HG03565 (cell line): ENCODE measurements around the gene RTP3.
"Not testable (repeated sequence)": the region's sequence is repeated elsewhere in the genome, so short reads cannot be mapped to it uniquely, and the experiment has no call there.

ENCODE experiments used
- ATAC-seq: cut with Tn5 transposase; IDR thresholded peaks from one replicate; pipeline ENCODE4 v1.9.1; 2021; ENCODE audit warnings: mild to moderate bottlenecking, moderate library complexity; ENCODE audit not compliant: unreplicated experiment

RTP3 gene

DNA sequence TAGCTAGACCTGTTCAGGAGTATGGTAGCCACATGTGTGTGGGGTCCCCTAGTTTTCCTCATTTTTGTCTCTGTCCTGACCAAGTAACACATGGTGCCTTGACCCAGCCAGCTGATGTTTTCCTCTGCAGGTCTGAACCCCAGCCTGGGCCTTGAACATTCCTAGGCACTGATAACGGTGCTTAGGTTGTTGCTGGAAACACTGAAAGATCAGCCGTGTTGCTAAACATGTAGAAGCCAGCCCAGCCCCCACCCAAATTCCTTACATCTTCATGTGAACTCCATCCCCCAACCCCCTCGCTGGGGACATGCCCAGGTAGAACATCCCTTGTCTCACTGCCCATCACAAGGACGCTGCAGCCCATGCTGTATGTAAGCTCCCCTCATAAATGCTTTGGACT, 18.7 kb downstream of the RTP3 start:
- ATAC-seq = no peak

DNA sequence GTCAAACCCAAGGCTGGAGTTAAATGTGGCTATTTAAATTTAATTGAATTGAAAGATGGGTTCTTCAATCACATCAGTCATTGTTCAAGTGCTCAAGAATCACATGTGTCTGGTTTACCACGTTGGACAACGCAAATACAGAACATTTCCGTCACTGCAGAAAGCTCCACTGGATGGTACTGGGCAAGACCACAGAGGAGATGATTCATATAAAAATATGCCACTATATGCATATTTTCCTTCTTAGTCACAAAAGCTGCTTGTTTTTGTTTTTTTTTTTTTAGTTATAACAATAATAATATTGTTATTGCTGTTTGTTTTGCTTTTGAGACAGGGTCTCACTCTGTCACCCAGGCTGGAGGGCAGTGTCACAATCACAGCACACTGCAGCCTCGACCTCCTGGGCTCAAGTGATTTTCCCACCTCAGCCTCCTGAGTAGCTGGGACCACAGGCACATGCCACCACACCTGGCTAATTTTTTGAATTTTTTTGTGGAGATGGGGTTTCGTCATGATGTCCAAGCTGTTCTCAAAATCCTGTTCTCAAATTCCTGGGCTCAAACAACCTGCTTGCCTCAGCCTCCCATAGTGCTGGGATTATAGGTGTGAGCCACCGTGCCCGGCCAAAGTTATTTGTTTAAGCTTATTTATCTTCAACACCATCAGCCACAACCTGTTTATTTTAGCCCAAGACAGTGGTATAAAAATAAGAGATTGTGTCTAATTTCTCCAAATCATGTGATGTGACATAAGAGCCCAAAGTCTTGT, 19.4 kb downstream of the RTP3 start:
- ATAC-seq = no peak

DNA sequence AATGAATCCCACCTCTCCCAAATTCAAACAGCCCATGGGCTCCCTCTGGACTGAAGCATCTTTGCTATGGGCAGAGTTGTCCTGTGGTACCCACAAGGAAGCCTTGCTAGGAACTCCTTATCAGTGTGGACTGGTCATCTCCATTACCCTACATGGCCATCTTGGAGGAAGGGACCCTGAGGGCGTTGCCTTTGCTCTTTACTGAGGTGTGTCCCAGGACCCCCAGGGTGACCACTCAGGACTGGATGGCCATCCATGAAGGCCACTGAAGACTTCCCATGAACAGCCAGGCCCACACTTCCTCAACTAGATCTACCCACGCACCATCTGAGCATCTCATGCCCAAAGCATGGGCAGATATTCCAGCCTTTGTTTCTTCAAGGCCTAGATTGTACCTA, 20.0 kb downstream of the RTP3 start:
- ATAC-seq = no peak

DNA sequence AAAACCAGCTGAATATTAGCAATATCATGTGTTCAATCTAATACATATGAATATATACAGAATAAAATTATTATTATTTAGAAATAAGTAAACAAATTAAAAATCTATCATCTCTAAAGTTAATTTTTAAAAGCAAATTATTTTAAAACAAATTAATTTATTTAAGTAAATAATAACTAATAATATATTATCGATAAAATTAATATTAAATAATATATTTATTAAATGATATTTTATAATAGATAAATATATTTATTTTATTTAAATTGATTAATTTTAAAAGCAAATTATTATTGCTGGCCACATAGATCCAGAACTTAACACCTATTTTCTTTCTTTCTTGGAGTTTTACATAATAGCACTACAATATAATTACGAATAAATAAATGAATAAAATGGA, 22.2 kb downstream of the RTP3 start:
- ATAC-seq = no peak

DNA sequence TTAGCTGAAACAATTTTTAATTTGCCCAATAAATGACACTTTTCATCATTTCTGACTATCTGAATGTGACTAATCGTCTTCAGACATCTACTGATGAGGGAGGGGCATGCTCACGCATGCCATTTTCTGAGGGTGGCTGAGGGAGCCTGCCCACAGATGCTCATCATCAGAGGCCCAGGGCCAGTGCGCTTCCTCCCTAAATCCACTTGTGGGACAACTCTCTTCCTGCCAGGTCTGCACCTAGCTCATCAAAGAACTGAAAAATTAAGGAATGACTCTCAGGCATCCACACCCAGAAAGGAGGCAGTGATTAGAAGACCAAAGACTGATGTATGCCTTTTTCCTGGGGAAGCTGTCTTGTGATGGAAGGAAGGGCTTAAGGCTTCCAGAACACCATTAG, 22.8 kb downstream of the RTP3 start:
- ATAC-seq = no peak

DNA sequence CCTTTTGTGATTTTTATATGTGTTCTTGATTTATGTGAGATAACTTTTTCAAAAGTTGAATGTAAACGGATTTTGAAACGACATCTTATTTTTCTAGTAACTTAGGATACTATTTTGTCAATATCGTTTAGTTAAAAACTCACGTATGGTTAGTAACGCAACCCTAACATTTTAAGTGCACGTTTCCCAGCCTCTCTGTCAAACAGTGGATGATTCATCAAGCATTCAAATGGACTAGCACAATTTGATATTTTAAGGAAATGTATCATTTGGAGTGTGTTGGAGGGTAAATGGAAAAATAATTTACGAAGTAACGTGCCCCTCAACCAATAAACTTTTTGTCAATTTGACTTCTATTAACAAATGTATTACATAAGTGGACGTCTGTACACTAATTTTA, 23.3 kb downstream of the RTP3 start:
- no peak for ATAC-seq

DNA sequence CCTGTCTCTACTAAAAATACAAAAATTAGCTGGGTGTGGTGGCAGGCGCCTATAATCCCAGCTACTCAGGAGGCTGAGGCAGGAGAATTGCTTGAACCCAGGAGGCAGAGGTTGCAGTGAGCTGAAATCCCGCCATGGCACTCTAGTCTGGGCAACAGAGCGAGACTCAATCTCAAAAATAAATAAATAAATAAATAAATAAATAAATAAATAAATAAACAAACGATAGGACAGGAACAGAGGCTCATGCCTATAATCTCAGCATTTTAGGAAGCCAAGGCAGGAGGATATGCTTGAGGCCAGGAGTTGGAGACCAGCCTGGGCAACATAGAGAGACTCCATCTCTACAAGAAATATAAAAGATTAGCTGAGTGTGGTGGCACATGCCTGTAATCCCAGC, 24.4 kb downstream of the RTP3 start:
- ATAC-seq = not testable (repeated sequence)

DNA sequence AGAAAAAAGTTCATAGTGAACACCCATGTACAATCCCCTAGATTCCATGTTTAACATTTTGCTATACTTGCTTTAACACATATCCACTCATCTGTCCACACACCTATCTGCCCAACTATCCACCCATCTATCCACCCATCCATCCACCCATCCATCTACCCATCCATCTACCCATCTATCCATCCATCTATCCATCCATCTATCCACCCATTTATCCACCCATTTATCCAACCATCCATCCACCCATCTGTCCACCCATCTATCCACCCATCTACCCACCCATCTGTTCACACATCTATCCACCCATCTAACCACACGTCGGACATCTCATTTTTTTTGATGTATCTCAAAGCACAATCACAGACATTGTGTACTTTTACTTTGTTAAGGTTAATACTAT, 25.8 kb downstream of the RTP3 start:
- ATAC-seq = no peak

DNA sequence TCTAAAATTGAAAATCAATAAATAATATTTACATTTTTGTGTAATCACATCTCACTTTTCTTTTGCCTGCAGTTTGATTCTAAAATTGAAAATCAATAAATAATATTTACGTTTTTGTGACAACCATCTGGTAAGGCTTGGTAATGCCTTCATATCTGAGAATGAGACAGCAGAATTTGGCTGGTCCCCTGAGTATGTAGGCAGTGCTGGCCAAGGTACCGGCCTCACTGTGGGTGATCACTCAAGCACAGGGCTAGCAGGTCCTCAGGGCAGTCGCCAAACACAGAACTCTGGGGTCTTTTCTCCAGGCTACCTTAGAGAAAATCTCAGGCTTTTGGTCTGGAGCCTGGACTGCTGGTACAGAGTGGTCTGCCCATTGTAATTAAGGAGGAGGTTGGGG, 26.2 kb downstream of the RTP3 start:
- no peak for ATAC-seq

DNA sequence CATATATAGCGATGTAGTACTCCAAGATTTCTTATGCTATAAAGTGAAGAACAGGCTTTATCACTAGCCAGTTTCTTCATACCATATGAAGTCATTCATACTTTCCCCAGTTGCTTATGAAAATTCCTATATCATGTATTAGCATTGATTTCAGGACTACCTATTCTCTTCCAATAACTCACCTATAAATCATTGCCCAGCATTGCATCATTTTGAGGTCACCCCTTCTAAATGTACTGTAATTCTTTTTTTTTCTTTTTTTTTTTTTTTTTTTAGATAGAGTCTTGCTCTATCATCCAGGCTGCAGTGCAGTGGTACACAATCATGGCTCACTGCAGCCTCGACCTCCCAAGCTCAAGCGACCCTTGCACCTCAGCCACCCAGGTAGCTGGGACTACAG, 27.1 kb downstream of the RTP3 start:
- no peak for ATAC-seq

DNA sequence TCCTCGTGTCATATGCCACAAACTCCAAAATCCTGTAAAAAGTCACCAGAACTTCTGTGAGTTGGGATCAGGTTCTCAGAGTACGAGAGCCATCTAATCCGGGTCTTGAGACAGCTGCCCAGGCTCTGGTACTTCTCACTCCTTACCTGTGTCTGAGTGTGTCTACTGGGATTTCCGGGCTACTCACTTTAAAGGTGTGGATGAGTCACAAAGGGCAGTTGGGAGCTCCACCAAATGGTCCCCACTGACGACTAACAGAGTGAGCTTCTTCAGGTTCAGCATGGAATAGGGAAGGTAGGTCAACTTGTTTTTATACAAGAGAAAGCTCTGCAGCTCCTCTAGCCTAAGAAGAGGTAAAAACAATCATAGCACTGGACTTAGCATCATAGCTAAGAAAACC, 29.5 kb downstream of the RTP3 start:
- ATAC-seq = no peak

DNA sequence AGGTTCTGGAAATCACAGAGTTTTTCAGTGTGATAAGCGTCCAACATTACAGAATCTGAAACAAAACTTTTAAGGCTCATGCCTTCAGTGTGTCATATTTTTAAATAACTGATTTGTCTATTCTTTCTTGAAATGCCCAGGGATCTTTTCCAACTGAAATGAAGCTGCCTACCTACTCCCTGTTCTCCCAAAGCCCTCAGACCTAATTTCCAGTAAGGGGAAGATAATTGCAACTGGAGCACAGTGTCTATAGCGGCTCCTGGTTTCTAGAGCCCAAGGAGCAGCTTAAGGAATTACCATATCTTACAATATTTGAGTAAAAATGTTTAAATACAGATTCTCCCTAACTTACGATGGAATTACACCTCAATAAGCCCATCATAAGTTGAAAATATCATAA, 35.3 kb downstream of the RTP3 start:
- no peak for ATAC-seq

DNA sequence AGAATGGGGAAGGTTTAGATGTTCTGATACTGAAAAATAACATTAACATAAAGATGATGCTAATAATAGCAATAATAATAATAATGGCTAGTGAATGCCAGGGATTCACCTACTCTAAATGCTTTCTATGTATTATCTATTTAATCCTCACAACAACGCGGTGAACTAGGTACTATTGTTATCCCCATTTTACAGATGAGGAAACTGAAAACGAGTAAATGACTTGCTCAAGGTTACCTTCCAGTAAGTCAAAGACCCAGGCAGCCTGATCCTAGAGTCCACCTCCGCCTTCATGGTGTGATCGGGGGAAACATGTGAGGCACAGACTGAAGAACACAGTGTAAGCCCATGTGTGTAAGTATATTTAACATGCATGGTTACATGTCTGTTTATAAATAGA, 38.0 kb downstream of the RTP3 start:
- ATAC-seq = no peak

DNA sequence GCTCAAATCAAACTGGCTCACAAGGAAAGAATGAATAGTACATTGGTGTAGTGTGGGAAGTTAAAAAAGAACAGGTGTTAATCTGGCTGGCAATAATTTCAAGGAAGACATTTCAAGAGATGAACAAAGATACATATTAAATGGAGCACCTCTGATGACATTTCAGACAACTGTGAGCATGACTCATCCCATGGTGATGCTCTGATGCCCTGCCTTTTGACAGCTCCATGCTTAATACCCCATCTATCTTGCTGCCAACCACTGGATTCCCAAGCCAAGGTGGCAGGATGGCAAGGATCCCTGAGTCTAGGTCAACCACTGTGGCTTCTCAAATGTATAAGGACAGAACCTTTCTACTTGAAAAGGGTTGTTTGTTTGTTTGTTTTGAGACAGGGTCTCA, 39.0 kb downstream of the RTP3 start:
- ATAC-seq = no peak

DNA sequence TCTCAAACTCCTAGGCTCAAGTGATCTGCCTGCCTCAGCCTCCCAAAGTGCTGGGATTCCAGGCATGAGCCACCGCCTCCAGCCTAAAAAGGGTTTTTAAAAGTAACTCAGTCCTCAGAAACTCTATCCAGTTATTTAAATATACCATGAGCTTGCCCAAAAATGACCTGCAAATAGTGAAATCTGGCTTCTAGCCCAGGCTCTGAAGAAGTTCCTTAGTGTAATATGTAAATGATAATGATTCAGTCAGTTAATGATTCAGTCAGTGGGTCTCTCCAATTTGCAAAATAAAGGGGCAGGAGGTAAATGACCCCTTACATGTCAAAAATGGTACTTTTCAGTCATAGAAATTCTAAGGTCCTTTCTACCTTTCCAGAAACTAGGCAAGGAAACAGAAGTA, 39.5 kb downstream of the RTP3 start:
- no peak for ATAC-seq

DNA sequence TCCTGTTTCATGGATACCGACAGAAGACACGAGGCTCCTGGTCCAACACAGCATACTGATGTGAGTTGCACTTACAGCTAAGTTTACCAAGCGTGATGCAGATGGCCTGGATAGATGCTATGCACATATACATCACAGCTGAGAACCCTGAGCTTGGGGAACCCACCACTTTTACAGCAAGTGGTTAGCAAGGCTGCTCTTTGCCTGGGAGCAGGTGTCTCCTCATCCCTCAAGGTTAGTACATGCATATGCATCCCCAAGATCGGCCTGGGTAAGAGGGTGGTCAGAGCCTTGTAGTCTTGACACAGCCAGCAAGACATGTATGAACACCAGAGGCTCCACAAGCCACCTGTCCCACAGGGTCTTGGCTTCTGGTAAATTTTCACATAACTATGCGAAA, 40.0 kb downstream of the RTP3 start:
- ATAC-seq = no peak

DNA sequence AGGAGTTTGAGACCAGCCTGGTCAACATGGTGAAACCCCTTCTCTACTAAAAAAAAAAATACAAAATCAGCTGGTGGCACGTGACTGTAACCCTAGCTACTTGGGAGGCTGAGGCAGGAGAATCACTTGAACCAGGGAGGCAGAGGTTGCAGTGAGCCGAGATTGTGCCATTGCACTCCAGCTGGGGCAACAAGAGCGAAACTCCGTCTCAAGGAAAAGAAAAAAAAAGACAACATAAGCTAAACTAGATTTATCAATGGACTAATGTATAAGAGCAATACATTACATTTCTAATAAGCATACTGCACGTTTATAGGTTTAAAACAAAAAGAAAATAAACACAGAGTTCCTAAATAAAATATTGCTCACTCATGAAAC, 40.6 kb downstream of the RTP3 start:
- ATAC-seq = not testable (repeated sequence)

DNA sequence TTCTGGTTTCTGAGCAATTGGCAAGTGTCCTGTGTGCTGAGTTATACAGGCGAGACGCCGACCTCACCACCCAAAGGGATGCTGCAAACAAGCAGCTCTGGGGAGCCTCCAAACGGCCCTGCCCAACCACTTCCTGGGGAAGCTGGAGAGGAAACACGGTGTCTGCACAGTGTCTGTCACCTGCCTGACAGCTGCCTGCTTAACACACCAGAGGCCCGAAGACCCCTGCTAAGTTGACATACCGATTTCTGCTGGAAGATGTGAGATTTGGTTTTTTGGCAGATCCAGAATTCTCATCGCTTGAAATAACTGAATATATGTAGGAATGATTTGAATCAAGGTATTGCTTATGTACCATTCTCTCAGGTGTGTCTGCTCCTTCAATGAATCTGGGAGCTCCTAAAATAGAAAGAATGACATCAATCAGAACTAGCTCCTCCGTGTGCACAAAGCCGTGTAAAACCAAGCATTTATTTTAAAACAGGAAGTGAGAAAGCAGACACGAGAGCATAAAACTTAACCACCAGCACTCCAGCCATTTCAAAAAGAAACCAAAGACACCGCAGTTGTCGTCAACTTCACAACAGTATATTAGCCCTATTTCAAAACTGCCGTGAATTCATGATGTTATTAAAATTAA, 41.1 kb downstream of the RTP3 start:
- ATAC-seq = peak; percentile 75

DNA sequence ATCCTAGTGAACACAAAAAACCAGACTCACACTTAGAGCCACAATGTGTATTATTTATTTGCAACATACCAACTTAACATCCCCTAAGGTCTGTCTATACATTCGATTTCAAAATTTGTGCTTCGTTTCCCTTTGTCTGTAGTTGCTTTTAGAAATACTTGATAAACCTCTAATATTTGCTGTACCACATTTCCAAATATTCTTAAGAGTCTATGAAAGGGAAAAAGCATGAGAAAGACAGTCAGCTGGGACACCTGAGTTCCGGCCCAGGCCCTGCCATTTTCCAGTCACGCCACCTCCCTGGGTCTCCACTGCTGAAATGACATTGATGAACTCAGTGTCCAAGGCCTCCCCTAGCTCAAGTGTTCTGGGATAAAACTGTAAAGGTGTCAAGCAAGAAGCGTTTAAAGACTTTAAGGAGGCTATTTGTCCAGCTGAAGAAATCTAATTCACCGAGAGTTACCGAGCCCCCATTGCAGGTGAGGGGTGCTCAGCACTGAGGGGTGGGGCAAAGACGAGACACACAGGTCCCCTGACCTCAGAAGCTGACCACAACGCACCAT, 41.7 kb downstream of the RTP3 start:
- no peak for ATAC-seq

DNA sequence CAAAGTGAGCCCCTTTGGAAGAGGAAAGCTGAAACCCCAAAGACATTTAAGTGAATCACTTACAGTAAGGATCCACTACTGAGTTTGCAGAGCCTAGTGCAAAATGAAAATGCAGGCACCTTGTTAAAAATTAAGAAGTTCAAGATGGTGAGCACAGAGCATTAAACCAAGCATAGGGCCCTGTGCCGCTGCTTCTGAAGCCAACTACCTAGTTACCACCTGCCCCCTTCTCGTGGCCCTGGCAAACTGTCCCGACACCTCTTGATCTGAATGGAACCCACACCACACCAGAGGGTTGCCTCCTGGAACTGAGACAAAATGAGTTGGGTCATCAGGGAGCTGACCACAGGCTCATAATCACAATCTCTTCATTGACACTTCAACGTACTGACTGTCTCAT, 42.8 kb downstream of the RTP3 start:
- no peak for ATAC-seq

DNA sequence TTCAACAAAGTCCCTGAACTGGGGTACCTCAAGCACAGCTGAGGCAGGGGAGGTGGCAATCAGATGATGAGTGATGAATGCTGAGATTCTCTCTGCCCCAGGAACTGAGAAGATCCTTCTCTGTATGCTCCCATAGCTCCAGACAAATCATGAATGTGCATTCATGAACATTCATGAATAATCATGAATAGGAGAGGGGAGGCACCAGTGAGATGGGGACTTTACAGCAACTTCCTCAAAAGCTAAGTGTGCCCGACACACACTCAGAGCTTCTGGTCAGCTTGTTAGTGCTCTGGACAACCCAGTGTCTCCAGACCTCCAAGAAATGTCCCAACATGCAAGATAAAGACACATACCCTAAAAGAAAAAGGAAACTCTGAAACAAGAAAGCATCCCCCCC, 44.1 kb downstream of the RTP3 start:
- no peak for ATAC-seq

DNA sequence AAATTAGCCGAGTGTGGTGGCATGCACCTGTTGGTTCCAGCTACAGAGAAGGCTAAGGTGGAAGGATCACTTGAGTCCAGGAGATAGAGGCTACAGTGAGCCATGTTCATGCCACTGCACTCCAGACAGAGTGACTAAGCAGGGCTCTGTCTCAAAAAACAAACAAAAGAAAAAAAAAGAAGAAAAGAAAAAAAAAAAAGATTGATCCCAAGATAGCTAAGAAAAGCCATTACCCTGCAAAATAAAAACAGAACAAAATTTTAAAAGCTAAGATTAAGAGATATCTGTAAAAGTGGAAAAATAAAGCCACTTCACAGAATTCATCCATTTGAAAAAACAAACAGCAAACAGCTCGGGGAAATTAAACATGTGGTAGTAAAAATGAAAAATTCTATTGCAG, 44.6 kb downstream of the RTP3 start:
- ATAC-seq = no peak

DNA sequence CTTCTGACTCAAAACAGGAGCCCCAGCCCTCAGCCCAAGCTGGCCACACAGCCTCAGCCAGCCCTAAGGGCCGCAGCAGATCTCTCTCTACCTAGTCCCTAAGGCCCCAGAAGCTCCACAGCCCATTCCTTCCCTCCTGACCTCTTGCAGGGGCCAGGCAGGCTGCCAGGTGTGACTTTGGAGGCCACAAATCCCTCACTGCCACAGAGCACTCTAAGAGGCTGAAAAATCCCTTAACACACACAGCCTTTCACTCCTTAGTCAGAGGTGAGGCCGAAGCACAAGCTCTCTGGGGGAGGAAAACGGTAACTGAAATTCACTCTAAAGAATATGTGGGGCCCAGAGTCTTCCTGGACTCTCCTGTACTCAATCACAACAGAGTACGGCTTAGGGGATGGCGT, 45.0 kb downstream of the RTP3 start:
- no peak for ATAC-seq
